IMR-90 (cell line): ENCODE data around the gene ARMC8. TPM values are rescaled to one million over a fixed set of nuclear protein-coding genes. Genes with fewer than 3 reads are reported as not detected.

Experiments used
- ATAC-seq: fragments of 200-7000 bp; cut with Tn5 transposase; 2 replicates; pipeline ENCODE4 v1.9.1; 2020; ENCODE audit warnings: low read depth, mild to moderate bottlenecking, moderate library complexity
- BruUV-seq: library from RNA; stranded (reverse); fragments of 400-500 nt; replicated peaks from 2 replicates; lab custom pipeline; 2021; lab: Mats Ljungman, UMichigan
- CTCF ChIA-PET: fragments of 300-600 bp; formaldehyde crosslinking; extraction: SDS; loops from one replicate; lab custom pipeline; 2021; ENCODE audit warnings: antibody characterized with exemption; lab: Yijun Ruan, JAX
- POLR2A ChIA-PET: fragments of 300-600 bp; sonication (Branson Sonifier 250); formaldehyde crosslinking; loops from one replicate; lab custom pipeline; 2022; ENCODE audit warnings: antibody characterized with exemption; ENCODE audit not compliant: unreplicated experiment; lab: Charles Lee
- DNase-seq: peaks from one replicate; pipeline ENCODE4 v3.0.0; 2013
- H2AFZ ChIP-seq: replicated peaks from 2 replicates; pipeline ENCODE3; 2013; ENCODE audit warnings: low read length, mild to moderate bottlenecking; ENCODE audit not compliant: poor library complexity
- H2AK5ac ChIP-seq: 2 replicates; pipeline ENCODE4 v1.6.1; 2013; ENCODE audit warnings: low read depth, low read length, inconsistent platforms
- H2AK9ac ChIP-seq: replicated peaks from 2 replicates; pipeline ENCODE3; 2013; ENCODE audit warnings: mild to moderate bottlenecking, low read depth, low read length, moderate library complexity; ENCODE audit not compliant: poor library complexity
- H2BK120ac ChIP-seq: 2 replicates; pipeline ENCODE4 v1.6.1; 2013; ENCODE audit warnings: low read depth, low read length, inconsistent platforms
- H2BK15ac ChIP-seq: 3 replicates; pipeline ENCODE4 v1.6.1; 2013; ENCODE audit warnings: low read depth, low read length, inconsistent platforms
- H2BK20ac ChIP-seq: 2 replicates; pipeline ENCODE4 v1.6.1; 2013; ENCODE audit warnings: low read depth, mild to moderate bottlenecking, inconsistent platforms, low read length, moderate library complexity
- H2BK5ac ChIP-seq: 2 replicates; pipeline ENCODE4 v1.6.1; 2013; ENCODE audit warnings: mild to moderate bottlenecking, low read depth, low read length, inconsistent platforms; ENCODE audit not compliant: poor library complexity, severe bottlenecking
- H3K14ac ChIP-seq: replicated peaks from 2 replicates; pipeline ENCODE4 v1.6.1; 2013; ENCODE audit warnings: low read depth, low read length, inconsistent platforms
- H3K18ac ChIP-seq: 2 replicates; pipeline ENCODE4 v1.6.1; 2013; ENCODE audit warnings: low read depth, low read length, control low read depth
- H3K23ac ChIP-seq: 2 replicates; pipeline ENCODE4 v1.6.1; 2013; ENCODE audit warnings: low read depth, low read length, inconsistent platforms
- H3K27ac ChIP-seq: 2 replicates; pipeline ENCODE4 v1.5.1; 2013; ENCODE audit warnings: mild to moderate bottlenecking, control low read depth, low read length; ENCODE audit not compliant: insufficient read depth
- H3K27me3 ChIP-seq: 2 replicates; pipeline ENCODE4 v1.6.1; 2013; ENCODE audit warnings: low read length; ENCODE audit not compliant: control insufficient read depth, insufficient read depth
- H3K36me3 ChIP-seq: 2 replicates; pipeline ENCODE4 v1.6.1; 2013; ENCODE audit warnings: low read length, mixed read lengths; ENCODE audit not compliant: control insufficient read depth, insufficient read depth
- H3K4ac ChIP-seq: 2 replicates; pipeline ENCODE4 v1.6.1; 2013; ENCODE audit warnings: low read depth, low read length, inconsistent platforms
- H3K4me1 ChIP-seq: 2 replicates; pipeline ENCODE4 v1.6.1; 2013; ENCODE audit warnings: low read length, mixed read lengths; ENCODE audit not compliant: control insufficient read depth, insufficient read depth
- H3K4me2 ChIP-seq: 2 replicates; pipeline ENCODE4 v1.6.1; 2013; ENCODE audit warnings: low read depth, mild to moderate bottlenecking, control low read depth, low read length, moderate library complexity
- H3K4me3 ChIP-seq: 2 replicates; pipeline ENCODE4 v1.5.1; 2013; ENCODE audit warnings: low read depth, mild to moderate bottlenecking, control low read depth, low read length, moderate library complexity; ENCODE audit not compliant: insufficient read depth
- H3K56ac ChIP-seq: 2 replicates; pipeline ENCODE4 v1.6.1; 2013; ENCODE audit warnings: low read length, inconsistent platforms; ENCODE audit not compliant: insufficient read depth; ENCODE audit errors: extremely low read depth
- H3K79me1 ChIP-seq, 2 experiments: 2 replicates each; pipeline ENCODE4 v1.6.1; 2013; ENCODE audit warnings: low read length in 2 of 2, inconsistent platforms in 1 of 2, low read depth in 1 of 2
- H3K9ac ChIP-seq: 2 replicates; pipeline ENCODE4 v1.6.1; 2013; ENCODE audit warnings: low read depth, low read length, control low read depth
- H3K9me1 ChIP-seq: 2 replicates; pipeline ENCODE4 v1.6.1; 2013; ENCODE audit warnings: low read length, inconsistent platforms; ENCODE audit not compliant: insufficient read depth
- H3K9me3 ChIP-seq: 2 replicates; pipeline ENCODE4 v1.6.1; 2013; ENCODE audit warnings: low read length; ENCODE audit not compliant: control insufficient read depth, insufficient read depth
- H4K20me1 ChIP-seq: 2 replicates; pipeline ENCODE4 v1.6.1; 2013; ENCODE audit warnings: low read length, inconsistent platforms; ENCODE audit not compliant: insufficient read depth
- H4K5ac ChIP-seq: 2 replicates; pipeline ENCODE4 v1.6.1; 2013; ENCODE audit warnings: mild to moderate bottlenecking, low read depth, low read length, control low read depth
- H4K8ac ChIP-seq, 2 experiments: 2 replicates each; pipeline ENCODE4 v1.6.1; 2013; ENCODE audit warnings: low read depth in 2 of 2, low read length in 2 of 2, control low read depth in 1 of 2, inconsistent platforms in 1 of 2
- H4K91ac ChIP-seq: 2 replicates; pipeline ENCODE4 v1.6.1; 2013; ENCODE audit warnings: low read depth, low read length, inconsistent platforms; ENCODE audit not compliant: insufficient read depth
- FOS ChIP-seq: fragments of 150-350 bp; IDR thresholded peaks from 2 replicates; pipeline ENCODE4 v1.6.1; 2016; ENCODE audit warnings: low read depth, low read length
- MXI1 ChIP-seq: IDR thresholded peaks from 2 replicates; pipeline ENCODE4 v1.6.1; 2012; ENCODE audit warnings: low read depth, mild to moderate bottlenecking, low read length, moderate library complexity, borderline replicate concordance
- POLR2A ChIP-seq: IDR thresholded peaks from 2 replicates; pipeline ENCODE4 v1.6.1; 2012; ENCODE audit warnings: mild to moderate bottlenecking, low read depth, low read length
- RAD21 ChIP-seq: IDR thresholded peaks from 2 replicates; pipeline ENCODE4 v1.6.1; 2012; ENCODE audit warnings: low read length, improper control_type of control experiment
- RCOR1 ChIP-seq: IDR thresholded peaks from 2 replicates; pipeline ENCODE4 v1.6.1; 2012; ENCODE audit warnings: mild to moderate bottlenecking, low read length, improper control_type of control experiment; ENCODE audit not compliant: insufficient replicate concordance
- RFX5 ChIP-seq: IDR thresholded peaks from 2 replicates; pipeline ENCODE4 v1.8.0; 2012; ENCODE audit warnings: low read depth, mild to moderate bottlenecking, low read length, moderate library complexity
- WGBS, 2 experiments: methylation state at CpG; one replicate each; pipeline versions ENCODE4 v1.1.5 to v1.1.7; 2013; ENCODE audit warnings: missing lambda C conversion rate in 2 of 2; ENCODE audit not compliant: insufficient read length in 1 of 2; ENCODE audit errors: extremely low coverage in 2 of 2; 5-methylcytosine and 5-hydroxymethylcytosine counted together
- dilution Hi-C: fragments of 300-500 bp; cut with HindIII; formaldehyde crosslinking; loops from one replicate; pipeline ENCODE4 v1.14.3; 2018; ENCODE audit warnings: low sequenced_read_pairs; ENCODE audit not compliant: unreplicated experiment
- in situ Hi-C: fragments of 300-500 bp; cut with MboI; formaldehyde crosslinking; loops from 3 replicates; pipeline ENCODE4 v1.14.3; 2019; ENCODE audit warnings: low sequenced_read_pairs, inconsistent platforms, mixed read lengths
- intact Hi-C: fragments of 100-400 bp; cut with micrococcal nuclease; formaldehyde crosslinking; loops from 2 replicates; pipeline ENCODE4 v1.10.0; 2022
- polyA plus RNA-seq, 3 experiments: library from polyadenylated mRNA; depleted of rRNA; stranded (reverse); fragments of >200 nt; gene quantifications; 2 replicates each; pipeline ENCODE4 v1.2.3, GENCODE V29; 2012; ENCODE audit warnings: low replicate concordance in 1 of 3
- total RNA-seq: library from RNA; depleted of rRNA; stranded (reverse); fragments of >200 nt; gene quantifications from 2 replicates; pipeline ENCODE4 v1.2.3, GENCODE V29; 2012

Gene ARMC8
- total and polyA plus RNA-seq, 2 of the 4 experiments (the other 2 are of a cell fraction): 39.1 to 75.1 TPM

GRCh38 chr3:138148503-138148902, 38.6 kb upstream of the ARMC8 start:
- WGBS, 2 experiments: no CpG with 5 or more reads among the region's 4 CpGs
- Histone ChIP-seq H3K56ac (no peak overlapping the region), H4K5ac (no peak overlapping the region), H3K23ac (no peak overlapping the region), H2BK20ac (no peak overlapping the region), H2AK9ac (no peak overlapping the region), H3K27ac (no peak overlapping the region), H3K4ac (no peak overlapping the region), H3K9ac (no peak overlapping the region), H3K9me1 (no peaks in the 10 kb centered on the region), H3K4me1 (no peaks in the 10 kb centered on the region), H3K27me3 (peaks cover 1% of the 10 kb centered on the region; the same call in 1 of the 2 replicates), H3K36me3 (no peaks in the 10 kb centered on the region), H3K9me3 (no peaks in the 10 kb centered on the region), H2BK5ac (no peak overlapping the region), H2BK15ac (no peak overlapping the region), H3K79me1 (no peaks in the 10 kb centered on the region), H4K91ac (no peak overlapping the region), H3K4me3 (no peak overlapping the region), H3K18ac (no peak overlapping the region), H2AFZ (no peak overlapping the region), H4K20me1 (no peaks in the 10 kb centered on the region), H4K8ac (no peak overlapping the region), H3K4me2 (no peak overlapping the region), H2AK5ac (no peak overlapping the region), H2BK120ac (no peak overlapping the region), H3K14ac (no peak overlapping the region)
- BruUV-seq: no TSS peak
- ChIA-PET CTCF (no interaction called here), POLR2A (interaction anchor here (0.7 kb wide), 1 partner anchor 79 kb away, joined by 11 read pairs; no protein-coding TSS in a partner anchor)
- ATAC-seq: no peak
- in situ Hi-C loops: no loop called here
- no peak for TF ChIP-seq MXI1
- no peak for TF ChIP-seq RCOR1
- no peak for TF ChIP-seq FOS
- no peak for TF ChIP-seq RFX5
- TF ChIP-seq POLR2A: no peak
- no peak for TF ChIP-seq RAD21
- dilution Hi-C loops: no loop called here
- intact Hi-C loops: no loop called here
- no peak for DNase-seq
